Fibroblast of skin of left biceps (primary cell): ENCODE data around the gene ZNF565.
"Not testable (repeated sequence)": the region's sequence is repeated elsewhere in the genome, so short reads cannot be mapped to it uniquely, and the experiment has no call there.

Source experiments
- DNase-seq, 2 experiments: peaks; one replicate each; pipeline ENCODE4 v3.0.0-alpha.2; 2013; ENCODE audit warnings: low read depth in 2 of 2

Gene ZNF565

GRCh38 chr19:36212895-36213294, 1.6 kb downstream of the ZNF565 start:
- DNase-seq, result no peak

GRCh38 chr19:36210497-36210896, 4.0 kb downstream of the ZNF565 start:
- no peak for DNase-seq

GRCh38 chr19:36209372-36209771, 5.1 kb downstream of the ZNF565 start:
- no peak for DNase-seq

- no peak for DNase-seq
These were observed 6.7 kb downstream of the ZNF565 start for GRCh38 chr19:36207605-36208252.

GRCh38 chr19:36203293-36203692, 11.2 kb downstream of the ZNF565 start:
- DNase-seq, result no peak

- no peak for DNase-seq
These were observed 12.8 kb downstream of the ZNF565 start for GRCh38 chr19:36201684-36202083.

- no peak for DNase-seq
These were observed 16.3 kb downstream of the ZNF565 start for GRCh38 chr19:36198119-36198518.

- no peak for DNase-seq
These were observed 18.2 kb downstream of the ZNF565 start for GRCh38 chr19:36196249-36196648.

- not testable (repeated sequence) for DNase-seq
These were observed 27.7 kb downstream of the ZNF565 start for GRCh38 chr19:36186722-36187121.

- no peak for DNase-seq
These were observed 31.2 kb downstream of the ZNF565 start for GRCh38 chr19:36183245-36183628.

- peak; percentile 66 to 73 for DNase-seq
These were observed 31.7 kb downstream of the ZNF565 start for GRCh38 chr19:36182612-36183244.

GRCh38 chr19:36179077-36179476, 35.4 kb downstream of the ZNF565 start:
- not testable (repeated sequence) for DNase-seq

GRCh38 chr19:36173846-36174245, 40.6 kb downstream of the ZNF565 start:
- DNase-seq, result not testable (repeated sequence)

- no peak for DNase-seq
These were observed 41.6 kb downstream of the ZNF565 start for GRCh38 chr19:36172852-36173251.

- DNase-seq, result no peak
These were observed 45.2 kb downstream of the ZNF565 start for GRCh38 chr19:36169084-36169760.

- DNase-seq, result no peak
These were observed 50.7 kb downstream of the ZNF565 start for GRCh38 chr19:36163813-36164212.

GRCh38 chr19:36160821-36161596, 53.5 kb downstream of the ZNF565 start:
- DNase-seq, result no peak

GRCh38 chr19:36153126-36153525, 61.3 kb downstream of the ZNF565 start:
- DNase-seq, result no peak

GRCh38 chr19:36152352-36153091, 61.9 kb downstream of the ZNF565 start, which contains the start of gene COX7A1:
TSS of gene COX7A1 (minus strand) at chr19:36152447. CDS start at chr19:36152407, 40 bp downstream.
- no peak for DNase-seq

- DNase-seq, result no peak
These were observed 62.5 kb downstream of the ZNF565 start for GRCh38 chr19:36152019-36152351.

GRCh38 chr19:36151144-36152018, 63.1 kb downstream of the ZNF565 start:
- DNase-seq, result no peak
